NT2/D1 (cell line): Measurements from ENCODE around the gene TNNT2.

Source experiments
- DNase-seq: peaks from one replicate; pipeline ENCODE4 v3.0.0-alpha.2; 2011; ENCODE audit warnings: low read depth, low spot score
- H3K27me3 ChIP-seq: 2 replicates; pipeline ENCODE4 v1.6.0; 2011; ENCODE audit warnings: mild to moderate bottlenecking; ENCODE audit not compliant: insufficient read length, insufficient read depth
- H3K36me3 ChIP-seq: 2 replicates; pipeline ENCODE4 v1.6.1; 2011; ENCODE audit warnings: mild to moderate bottlenecking, low read length, mixed read lengths; ENCODE audit not compliant: insufficient read depth, insufficient read length
- H3K4me1 ChIP-seq: 2 replicates; pipeline ENCODE4 v1.5.1; 2011; ENCODE audit not compliant: insufficient read depth, insufficient read length
- H3K4me3 ChIP-seq: 2 replicates; pipeline ENCODE4 v1.5.1; 2011; ENCODE audit warnings: low read depth; ENCODE audit not compliant: insufficient read length
- H3K9ac ChIP-seq: 2 replicates; pipeline ENCODE4 v1.6.0; 2011; ENCODE audit warnings: low read depth; ENCODE audit not compliant: insufficient read length
- H3K9me3 ChIP-seq: 2 replicates; pipeline ENCODE4 v1.5.1; 2011; ENCODE audit warnings: mild to moderate bottlenecking, low read length; ENCODE audit not compliant: insufficient read depth
- SUZ12 ChIP-seq: IDR thresholded peaks from 2 replicates; pipeline ENCODE4 v1.6.1; 2011; ENCODE audit not compliant: insufficient read length, insufficient read depth; ENCODE audit errors: extremely low read depth
- YY1 ChIP-seq: IDR thresholded peaks from 2 replicates; pipeline ENCODE4 v1.6.1; 2011; ENCODE audit not compliant: insufficient read length, insufficient read depth
- ZNF274 ChIP-seq: IDR thresholded peaks from 2 replicates; pipeline ENCODE4 v1.6.1; 2011; ENCODE audit warnings: mild to moderate bottlenecking, low read depth, low read length

The TNNT2 gene

DNA sequence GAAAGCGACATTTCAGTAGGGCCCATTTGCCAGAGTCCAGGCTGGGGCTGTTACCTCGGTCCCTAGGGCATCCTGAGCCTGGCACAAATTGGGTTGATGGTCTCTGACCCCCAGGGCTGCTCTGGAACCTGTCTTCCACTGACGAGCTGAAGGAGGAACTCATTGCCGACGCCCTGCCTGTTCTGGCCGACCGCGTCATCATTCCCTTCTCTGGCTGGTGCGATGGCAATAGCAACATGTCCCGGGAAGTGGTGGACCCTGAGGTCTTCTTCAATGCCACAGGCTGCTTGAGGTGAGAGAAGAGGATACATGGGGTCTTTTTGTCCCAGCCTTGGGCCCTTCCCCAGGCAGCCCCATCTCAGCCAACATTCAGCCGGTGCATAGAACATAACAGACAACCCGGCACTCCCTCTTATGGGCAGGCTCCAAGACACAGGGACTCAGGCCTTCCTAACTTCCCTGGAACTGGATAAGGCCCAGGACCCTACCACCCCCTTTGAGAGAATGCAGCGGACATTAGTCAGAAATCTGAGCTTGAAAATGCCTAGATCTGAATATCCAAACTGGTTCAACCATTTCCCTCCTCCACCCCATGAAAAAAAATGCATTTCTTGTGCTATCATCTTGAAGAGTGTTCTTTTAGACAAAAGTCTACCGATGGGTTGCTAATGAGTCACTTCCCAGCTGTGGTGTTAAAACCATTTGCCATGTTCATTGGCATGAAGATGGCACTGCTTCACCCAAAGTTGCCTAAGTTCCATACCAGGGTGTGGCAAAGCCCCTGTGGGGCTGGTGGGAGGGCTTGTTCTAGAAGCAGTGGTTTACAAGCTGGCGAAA is 58.8 kb downstream of the TNNT2 start:
- H3K4me3 ChIP-seq: no peak overlapping the region
- H3K36me3 ChIP-seq: no peaks in the 10 kb centered on the region
- H3K4me1 ChIP-seq: peaks cover 2% of the 10 kb centered on the region
- no peak for TF ChIP-seq SUZ12
- no peak for TF ChIP-seq ZNF274
- H3K9me3 ChIP-seq: no peaks in the 10 kb centered on the region
- H3K9ac ChIP-seq: no peak overlapping the region
- DNase-seq: no peak
- no peaks in the 10 kb centered on the region for H3K27me3 ChIP-seq

DNA sequence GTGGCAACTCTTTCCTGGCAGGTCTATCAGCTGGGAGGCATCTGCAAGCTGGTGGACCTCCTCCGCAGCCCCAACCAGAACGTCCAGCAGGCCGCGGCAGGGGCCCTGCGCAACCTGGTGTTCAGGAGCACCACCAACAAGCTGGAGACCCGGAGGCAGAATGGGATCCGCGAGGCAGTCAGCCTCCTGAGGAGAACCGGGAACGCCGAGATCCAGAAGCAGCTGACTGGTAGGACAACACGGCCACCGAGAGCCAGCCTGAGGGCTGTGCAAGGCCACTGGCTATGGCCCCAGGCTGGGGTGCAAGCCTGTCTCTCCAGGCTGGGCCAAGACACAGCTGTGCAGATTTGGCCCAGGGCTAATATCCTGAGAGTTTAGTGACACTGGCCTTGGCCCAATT is 59.9 kb downstream of the TNNT2 start:
- DNase-seq: no peak
- Histone ChIP-seq H3K4me3 (no peak overlapping the region), H3K27me3 (no peaks in the 10 kb centered on the region), H3K9me3 (no peaks in the 10 kb centered on the region), H3K9ac (no peak overlapping the region), H3K4me1 (peaks cover 2% of the 10 kb centered on the region), H3K36me3 (no peaks in the 10 kb centered on the region)
- TF ChIP-seq SUZ12: no peak
- TF ChIP-seq YY1: no peak
- no peak for TF ChIP-seq ZNF274

DNA sequence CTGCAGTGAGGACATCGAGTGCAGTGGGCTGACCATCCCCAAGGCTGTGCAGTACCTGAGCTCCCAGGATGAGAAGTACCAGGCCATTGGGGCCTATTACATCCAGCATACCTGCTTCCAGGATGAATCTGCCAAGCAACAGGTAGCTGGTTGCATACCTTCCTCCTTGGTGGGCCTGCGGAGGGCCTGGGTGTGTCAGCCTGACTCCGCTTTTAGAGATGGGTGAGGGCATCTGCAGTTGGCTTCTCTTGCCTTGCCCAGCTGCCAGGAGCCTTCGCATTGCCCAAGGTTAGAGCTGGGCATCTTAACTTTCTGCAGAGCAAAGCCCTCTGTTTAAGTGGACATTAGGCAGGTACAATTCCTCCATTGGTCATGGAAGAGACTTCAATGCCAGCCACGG is 60.9 kb downstream of the TNNT2 start:
- TF ChIP-seq ZNF274 (no peak), YY1 (no peak), SUZ12 (no peak)
- DNase-seq: no peak
- no peaks in the 10 kb centered on the region for H3K36me3 ChIP-seq
- no peaks in the 10 kb centered on the region for H3K27me3 ChIP-seq
- no peak overlapping the region for H3K4me3 ChIP-seq
- H3K9me3 ChIP-seq: no peaks in the 10 kb centered on the region
- peaks cover 2% of the 10 kb centered on the region for H3K4me1 ChIP-seq
- no peak overlapping the region for H3K9ac ChIP-seq

DNA sequence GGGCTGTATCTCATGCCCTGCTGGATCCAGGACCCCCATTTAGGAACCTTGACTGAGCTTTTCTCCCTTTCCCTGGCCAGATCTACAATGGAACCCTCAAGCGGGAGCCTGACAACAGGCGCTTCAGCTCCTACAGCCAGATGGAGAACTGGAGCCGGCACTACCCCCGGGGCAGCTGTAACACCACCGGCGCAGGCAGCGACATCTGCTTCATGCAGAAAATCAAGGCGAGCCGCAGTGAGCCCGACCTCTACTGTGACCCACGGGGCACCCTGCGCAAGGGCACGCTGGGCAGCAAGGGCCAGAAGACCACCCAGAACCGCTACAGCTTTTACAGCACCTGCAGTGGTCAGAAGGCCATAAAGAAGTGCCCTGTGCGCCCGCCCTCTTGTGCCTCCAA is 64.4 kb downstream of the TNNT2 start:
- no peak for TF ChIP-seq ZNF274
- no peak for TF ChIP-seq YY1
- no peak for TF ChIP-seq SUZ12
- Histone ChIP-seq H3K27me3 (peaks cover 9% of the 10 kb centered on the region), H3K9ac (no peak overlapping the region), H3K9me3 (no peaks in the 10 kb centered on the region), H3K36me3 (no peaks in the 10 kb centered on the region), H3K4me1 (peaks cover 10% of the 10 kb centered on the region), H3K4me3 (no peak overlapping the region)
- no peak for DNase-seq

DNA sequence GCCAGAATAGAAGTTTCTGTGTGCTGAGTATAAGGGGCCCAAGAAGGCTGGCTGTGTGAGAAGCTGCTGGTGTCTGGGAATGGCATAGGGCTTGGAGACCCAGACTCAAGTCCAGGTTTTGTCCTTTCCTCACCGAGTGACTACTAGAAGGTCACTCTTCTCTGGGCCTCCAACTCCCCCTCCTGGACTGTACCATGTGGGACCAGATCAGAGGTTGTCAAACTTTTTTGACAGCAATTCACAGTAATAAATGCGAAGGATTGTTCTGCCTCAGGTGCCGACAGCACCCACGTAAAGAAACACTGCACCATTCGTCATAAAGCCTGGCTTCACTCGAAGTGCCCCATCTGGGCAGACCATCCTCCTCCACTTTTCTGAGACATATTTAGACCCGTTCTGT is 65.2 kb downstream of the TNNT2 start:
- no peak overlapping the region for H3K9ac ChIP-seq
- no peak overlapping the region for H3K4me3 ChIP-seq
- peaks cover 16% of the 10 kb centered on the region for H3K4me1 ChIP-seq
- DNase-seq: no peak
- peaks cover 9% of the 10 kb centered on the region for H3K27me3 ChIP-seq
- no peaks in the 10 kb centered on the region for H3K36me3 ChIP-seq
- TF ChIP-seq ZNF274: no peak
- no peak for TF ChIP-seq SUZ12
- TF ChIP-seq YY1: no peak
- H3K9me3 ChIP-seq: no peaks in the 10 kb centered on the region

DNA sequence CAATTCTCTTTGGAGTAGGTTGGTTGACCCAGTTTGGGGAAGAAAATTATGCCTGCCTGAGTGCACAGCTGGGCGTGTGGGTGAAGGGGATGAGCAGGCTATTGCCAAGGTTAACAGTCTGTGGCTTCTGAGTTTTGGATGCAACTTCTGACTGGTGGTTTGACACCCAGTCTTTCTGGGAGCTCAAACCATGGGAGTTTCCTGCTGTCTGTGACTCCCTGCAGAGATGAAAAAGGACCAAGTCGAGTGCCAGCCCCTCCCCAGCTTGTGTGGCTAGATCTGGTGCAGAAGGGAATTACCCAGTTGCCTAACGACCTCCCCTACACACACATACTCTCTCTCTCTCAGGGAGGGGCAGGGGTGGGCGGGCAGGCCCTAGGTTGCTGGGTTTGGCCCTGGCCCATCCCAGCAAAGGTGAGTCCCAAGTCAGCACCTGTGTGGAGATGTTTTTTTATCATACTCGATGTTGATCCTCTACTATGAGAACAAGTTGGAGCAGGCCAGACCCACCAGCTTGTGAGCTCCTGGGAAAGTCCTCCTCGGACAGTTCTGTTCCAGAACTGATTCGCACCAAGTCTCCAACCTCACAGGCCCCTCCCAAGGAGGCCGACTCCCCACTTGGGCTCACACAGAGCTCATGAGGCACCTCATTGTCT is 66.0 kb downstream of the TNNT2 start:
- Histone ChIP-seq H3K4me3 (no peak overlapping the region), H3K27me3 (peaks cover 9% of the 10 kb centered on the region), H3K9me3 (no peaks in the 10 kb centered on the region), H3K4me1 (peaks cover 19% of the 10 kb centered on the region), H3K9ac (no peak overlapping the region), H3K36me3 (no peaks in the 10 kb centered on the region)
- DNase-seq: no peak
- TF ChIP-seq SUZ12 (no peak), ZNF274 (no peak), YY1 (no peak)

DNA sequence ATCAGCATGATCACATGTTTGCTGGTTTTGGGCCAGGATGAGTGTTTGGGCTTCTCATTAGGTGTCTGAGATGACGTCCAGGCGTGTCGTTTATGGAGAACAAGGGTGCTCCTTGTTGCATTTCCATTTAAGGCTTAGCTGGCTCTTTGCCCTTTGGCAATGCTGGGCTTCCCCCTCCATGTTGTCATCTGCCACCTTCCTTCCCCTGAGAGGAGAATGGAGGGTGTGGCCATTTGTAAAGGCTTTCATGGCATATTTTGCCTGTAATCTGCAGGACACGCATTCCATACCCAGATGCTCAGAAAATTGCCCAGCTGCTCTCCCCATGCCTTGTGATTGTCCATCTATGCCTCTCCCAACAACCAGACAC is 66.5 kb downstream of the TNNT2 start:
- H3K9me3 ChIP-seq: no peaks in the 10 kb centered on the region
- H3K4me3 ChIP-seq: no peak overlapping the region
- H3K4me1 ChIP-seq: peaks cover 17% of the 10 kb centered on the region
- DNase-seq: no peak
- no peak overlapping the region for H3K9ac ChIP-seq
- H3K36me3 ChIP-seq: no peaks in the 10 kb centered on the region
- peaks cover 9% of the 10 kb centered on the region for H3K27me3 ChIP-seq
- TF ChIP-seq YY1: no peak
- TF ChIP-seq ZNF274: no peak
- no peak for TF ChIP-seq SUZ12
